NCI-H748 treated with DMSO at 0.1 percent for 48 hours (cell line): ENCODE measurements around the gene RAB28.
"Not testable (repeated sequence)": the region's sequence is repeated elsewhere in the genome, so short reads cannot be mapped to it uniquely, and the experiment has no call there.

ENCODE experiments used
- DNase-seq: peaks from one replicate; lab custom pipeline; 2025; lab: John Stamatoyannopoulos, UW

RAB28 gene

DNA sequence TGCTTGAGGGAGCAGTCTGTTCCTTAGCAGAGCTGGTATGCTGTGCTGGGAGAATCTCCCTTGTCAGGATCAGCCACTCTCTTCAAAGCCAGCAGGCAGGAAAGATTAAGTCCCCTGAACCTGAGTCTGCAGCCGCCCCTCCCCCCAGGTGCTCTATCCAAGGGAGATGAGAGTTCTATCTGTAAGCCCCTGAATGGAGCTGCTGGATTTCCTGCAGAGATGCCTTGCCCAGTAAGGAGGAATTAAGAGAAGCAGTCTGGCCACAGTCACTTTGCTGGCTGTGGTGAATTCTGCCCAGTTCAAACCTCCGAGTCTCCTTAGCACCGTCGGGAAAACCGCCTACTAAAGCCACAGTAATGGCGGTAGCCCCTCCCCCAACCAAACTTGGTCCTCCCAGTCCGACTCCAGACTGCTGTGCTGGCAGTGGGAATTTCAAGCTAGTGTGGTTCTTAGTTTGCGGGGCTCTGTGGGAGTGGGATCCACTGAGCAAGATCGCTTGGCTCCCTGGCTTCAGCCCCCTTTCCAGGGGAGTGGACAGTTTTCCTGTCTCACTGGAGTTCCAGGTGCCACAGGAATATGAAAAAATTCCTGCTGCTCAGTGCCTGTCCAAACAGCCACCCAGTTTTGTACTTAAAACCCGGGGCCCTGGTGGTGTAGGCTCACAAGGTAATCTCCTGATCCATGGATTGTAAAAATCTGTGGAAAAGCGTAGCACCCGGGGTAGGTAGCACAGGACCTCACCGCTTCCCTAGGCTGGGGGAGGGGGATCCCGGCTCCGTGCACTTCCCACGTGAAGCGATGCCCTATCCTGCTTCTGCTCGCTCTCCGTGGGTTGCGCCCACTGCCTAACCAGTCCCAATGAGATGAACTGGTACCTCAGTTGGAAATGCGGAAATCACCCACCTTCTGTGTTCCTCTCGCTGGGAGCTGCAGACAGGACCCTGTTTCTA, 38.0 kb downstream of the RAB28 start:
- DNase-seq, result no peak

DNA sequence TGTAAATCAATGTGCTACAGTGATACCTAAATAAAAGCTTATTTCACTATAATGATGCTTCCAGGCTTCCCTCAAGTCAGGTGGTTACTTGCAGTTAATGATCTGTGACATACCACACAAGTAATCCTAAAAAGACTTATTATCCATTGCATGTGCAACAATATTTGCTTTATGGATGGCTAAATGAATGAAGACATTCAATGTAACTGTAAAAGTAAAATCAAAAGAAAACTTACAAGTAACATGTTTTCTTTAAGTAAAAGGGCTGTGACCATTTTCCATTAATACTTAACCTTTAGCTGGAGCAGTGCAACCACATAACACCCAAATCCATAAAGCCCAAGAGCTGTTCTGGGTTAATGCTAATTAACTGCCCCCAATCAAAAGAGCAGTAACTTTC, 42.6 kb downstream of the RAB28 start:
- no peak for DNase-seq

DNA sequence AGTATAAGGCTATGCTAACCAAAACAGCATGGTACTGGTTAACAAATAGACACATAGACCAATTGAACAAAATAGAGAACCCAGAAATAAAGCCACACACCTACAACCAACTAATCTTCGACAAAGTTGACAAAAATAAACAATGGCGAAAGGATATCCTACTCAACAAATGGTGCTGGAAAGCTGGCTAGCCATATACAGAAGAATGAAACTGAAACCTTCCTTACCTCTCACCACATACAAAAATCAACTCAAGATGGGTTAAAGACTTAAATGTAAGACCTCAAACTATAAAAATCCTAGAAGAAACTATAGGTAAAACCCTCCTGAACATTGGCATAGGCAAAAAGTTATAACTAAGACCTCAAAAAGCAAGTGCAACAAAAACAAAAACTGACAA, 47.2 kb downstream of the RAB28 start:
- no peak for DNase-seq

DNA sequence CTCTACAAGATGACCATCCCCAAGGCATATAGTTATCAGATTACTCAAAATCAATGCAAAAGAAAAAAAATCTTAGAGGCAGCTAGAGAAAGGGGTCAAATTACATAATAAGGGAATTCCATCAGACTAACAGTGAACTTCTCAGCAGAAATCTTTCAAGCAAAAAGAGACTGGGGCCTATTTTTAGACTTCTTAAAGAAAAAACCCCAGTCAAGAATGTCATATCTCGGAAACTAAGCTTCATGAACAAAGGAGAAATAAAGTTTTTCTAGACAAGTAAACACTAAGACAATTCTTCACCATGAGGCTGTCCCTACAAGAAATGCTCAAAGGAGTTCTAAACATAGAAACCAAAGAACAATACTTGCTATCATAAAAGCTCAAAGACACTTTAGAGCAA, 51.7 kb downstream of the RAB28 start:
- no peak for DNase-seq

DNA sequence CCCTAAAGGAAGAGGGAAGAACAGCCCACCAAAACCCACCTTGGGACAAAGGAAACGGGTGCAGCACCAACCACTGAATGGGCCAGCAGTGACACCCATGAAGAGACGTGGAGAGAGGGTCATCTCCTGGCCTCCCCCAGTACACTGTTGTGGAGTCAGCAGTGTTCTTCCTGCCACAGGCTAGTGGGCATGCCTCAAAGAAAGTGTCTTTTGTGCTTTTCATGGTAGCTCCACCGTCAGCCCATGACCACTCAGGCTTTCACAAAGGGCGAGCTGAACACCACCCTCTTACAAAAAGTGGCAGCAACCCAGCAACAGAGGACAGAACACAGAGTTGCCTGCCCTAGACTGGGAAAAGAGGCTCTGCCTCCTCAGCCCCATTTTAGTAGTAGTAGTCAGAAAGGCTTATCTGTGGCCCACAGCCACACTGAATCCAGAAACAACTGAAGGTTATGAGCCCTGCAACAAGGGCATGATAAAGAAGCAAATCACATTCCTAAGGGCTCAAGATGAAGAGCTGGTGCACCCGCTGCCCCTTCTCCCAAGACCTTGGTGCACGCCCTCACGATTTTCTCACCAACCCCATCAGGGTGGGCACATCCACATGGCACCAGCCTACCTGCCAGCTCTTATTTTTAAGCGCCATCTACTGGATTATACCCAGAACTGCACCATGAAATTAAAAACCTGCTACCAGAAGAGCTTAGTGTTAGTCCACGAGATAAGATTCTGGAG, 53.1 kb downstream of the RAB28 start:
- no peak for DNase-seq

DNA sequence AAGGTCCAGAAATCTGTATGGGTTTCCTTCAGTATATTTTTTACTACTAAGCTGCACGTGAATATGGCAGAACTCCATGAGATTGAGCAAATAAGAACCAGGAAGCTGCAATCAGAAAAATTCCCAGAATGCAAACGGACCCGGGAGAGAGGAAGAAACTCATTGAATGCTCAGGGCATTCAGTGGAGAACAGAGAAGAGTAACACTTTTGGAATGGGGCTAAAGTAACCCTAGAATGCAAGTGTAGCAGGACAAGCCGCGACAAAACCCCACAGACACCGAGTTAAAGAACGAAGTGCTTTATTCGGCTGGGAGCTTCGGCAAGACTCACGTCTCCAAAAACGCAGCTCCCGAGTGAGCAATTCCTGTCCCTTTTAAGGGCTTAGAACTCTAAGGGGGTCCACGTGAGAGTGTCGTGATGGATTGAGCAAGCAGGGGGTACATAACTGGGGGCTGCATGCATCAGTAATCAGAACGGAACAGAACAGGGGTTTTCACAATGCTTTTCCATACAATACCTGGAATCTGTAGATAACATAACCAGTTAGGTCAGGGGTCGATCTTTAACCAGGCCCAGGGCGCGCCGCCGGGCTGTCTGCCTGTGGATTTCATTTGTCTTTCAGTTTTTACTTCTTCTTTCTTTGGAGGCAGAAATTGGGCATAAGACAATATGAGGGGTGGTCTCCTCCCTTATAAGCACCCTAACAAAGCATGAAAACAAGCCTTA, 56.4 kb downstream of the RAB28 start:
- no peak for DNase-seq

DNA sequence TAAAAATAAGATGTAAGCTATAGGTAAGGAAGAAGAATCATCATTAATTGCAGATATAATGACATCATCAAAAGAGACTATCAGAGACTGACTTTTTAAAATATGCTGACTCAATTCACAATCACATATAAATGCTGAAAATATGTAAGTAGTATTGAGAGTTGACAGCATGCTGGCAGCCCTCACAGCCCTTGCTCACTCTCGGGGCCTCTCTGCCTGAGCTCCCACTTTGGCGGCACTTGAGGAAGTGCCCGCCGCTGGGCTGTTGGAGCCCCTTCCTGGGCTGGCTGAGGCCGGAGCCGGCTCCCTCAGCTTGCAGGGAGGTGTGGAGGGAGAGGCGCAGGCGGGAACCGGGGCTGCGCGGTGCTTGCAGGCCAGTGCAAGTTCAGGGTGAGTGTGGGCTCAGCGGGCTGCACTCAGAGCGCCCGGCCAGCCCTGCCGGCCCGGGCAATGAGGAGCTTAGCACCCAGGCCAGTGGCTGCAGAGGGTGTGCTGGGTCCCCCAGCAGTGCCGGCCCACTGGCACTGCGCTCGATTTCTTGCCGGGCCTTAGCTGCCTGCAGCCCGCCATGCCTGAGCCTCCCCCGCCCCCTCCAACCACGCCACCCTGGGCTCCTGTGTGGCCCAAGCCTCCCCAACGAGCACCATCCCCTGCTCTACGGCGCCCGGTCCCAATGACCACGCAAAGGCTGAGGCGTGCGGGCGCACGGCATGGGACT, 68.9 kb downstream of the RAB28 start:
- no peak for DNase-seq

DNA sequence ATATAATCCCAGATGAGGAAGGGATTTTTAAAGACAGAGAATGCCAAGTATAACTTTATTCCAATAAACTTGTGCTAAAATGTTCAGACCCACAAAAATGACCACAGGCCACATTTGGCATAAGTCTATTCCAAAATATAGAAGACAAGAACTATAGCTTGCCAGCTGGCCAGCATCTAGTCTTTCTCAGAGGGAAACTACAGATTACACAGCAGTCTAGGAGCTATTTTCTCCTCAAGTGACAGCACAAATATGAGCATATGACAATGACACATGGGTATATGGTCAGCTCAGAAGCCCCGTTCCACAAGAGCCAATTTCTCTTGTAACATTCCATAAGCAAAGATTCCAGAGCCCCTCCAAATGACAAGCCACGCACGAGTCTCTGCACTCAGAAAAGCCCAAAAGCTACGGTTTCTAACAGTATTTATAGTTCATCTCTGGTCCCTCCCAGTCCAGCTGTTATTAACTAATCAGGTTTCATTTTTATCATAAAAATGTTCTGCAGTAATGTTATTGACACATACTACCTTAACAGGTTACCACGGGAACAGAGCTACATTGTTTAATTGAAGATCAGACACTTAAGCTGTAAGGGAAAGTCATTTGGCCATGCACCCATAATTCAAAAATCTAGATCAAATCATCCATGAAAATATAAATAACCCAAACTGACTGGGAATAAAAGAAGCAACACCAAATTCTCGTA, 70.3 kb downstream of the RAB28 start:
- no peak for DNase-seq

DNA sequence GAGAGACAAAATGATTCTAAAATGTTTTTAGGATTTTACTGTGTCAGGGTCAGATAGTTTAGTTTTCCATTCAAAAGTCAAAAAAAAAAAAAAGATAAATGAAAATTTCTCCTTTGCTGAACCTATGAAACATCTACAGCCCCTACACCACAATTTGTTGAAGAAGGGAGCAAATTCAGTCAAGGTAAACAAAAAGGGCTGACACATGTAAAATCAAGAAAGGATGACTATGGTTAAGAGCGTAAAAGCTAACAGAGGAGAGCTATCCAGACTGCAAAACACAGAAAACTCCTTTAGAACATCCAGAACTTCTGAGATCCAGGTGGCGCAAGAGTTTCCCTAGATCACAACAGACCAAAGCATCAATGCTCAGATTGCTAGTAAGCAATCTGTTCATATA, 72.2 kb downstream of the RAB28 start:
- DNase-seq, result no peak

DNA sequence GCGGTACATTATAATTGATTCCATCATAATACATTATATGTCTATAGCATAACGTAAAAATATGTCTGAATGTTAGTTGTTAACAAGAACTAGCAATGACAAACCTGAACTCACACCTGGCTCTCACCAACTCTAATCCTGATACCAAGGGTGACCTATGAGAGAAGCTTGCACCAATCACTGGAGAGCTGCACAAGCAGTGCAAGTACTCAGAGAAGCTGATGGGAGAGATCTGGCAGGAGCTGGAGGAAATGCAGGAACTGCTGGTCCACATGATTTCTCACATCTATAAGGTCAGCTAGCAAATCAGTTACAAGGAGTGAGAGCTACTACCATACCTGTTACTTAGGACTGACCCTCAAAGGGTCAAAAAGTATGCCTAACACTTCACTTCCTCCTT, 74.8 kb downstream of the RAB28 start:
- no peak for DNase-seq

DNA sequence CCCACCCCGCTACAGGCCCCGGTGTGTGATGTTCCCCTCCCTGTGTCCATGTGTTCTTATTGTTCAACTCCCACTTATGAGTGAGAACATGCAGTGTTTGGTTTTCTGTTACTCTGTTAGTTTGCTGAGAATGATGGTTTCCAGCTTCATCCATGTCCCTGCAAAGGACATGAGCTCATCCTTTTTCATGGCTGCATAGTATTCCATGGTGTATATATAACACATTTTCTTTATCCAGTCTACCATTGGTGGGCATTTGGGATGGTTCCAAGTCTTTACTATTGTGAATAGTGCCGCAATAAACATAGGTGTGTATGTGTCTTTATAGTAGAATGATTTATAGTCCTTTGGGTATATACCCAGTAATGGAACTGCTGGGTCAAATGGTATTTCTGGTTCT, 78.0 kb downstream of the RAB28 start:
- DNase-seq, result not testable (repeated sequence)

DNA sequence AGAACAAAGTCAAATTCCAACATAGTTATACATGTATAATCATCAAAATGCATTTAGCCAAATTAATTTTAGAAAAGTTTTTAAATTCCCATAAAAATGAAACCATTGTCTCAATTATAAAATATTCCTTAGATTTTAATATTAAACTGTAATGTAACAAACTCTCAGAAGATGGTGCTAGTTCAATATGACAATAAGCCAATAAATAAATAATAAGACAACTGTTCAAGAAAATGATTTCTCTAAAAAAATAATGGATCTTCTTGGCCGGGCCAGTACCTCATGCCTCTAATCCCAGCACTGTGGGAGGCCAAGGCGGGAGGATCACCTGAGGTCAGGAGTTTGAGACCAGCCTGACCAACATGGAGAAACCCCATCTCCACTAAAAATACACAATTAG, 80.3 kb downstream of the RAB28 start:
- DNase-seq, result no peak

DNA sequence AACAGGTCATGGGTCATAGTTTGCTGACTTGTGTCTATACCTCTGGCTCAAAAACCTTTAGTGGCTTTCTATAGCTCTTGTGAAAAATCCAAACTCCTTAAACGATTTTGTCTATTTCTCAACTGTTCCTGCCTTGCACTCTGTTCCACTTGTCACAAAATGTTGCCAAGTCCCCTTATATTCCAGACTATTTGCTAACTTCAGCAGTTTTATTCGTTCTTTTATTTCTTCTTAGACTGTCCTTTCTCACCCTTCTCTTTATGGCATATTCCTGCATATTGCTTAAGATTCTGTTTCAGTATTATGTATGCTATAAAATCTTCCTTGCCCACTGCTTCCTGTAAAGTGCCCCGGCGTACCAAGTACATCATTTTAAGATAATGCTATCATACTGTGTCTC, 80.8 kb downstream of the RAB28 start:
- no peak for DNase-seq

DNA sequence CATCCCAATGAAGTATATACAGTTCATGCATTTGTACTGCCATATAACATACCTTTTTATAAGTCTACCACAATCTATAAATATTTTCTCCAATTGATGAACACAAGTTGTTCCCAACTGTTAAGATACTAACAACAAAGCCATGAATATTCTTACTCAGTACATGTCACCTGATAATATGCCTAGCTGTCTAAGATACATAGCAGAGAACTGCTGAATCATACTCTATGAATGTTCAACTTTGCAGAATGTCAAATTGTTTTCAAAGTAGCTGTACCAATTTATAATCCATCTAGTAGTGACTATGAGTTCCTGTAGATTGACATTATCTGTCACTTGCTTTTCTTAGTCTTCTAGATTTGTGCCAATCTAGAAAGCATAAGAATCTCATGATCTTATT, 84.9 kb downstream of the RAB28 start:
- DNase-seq, result no peak

DNA sequence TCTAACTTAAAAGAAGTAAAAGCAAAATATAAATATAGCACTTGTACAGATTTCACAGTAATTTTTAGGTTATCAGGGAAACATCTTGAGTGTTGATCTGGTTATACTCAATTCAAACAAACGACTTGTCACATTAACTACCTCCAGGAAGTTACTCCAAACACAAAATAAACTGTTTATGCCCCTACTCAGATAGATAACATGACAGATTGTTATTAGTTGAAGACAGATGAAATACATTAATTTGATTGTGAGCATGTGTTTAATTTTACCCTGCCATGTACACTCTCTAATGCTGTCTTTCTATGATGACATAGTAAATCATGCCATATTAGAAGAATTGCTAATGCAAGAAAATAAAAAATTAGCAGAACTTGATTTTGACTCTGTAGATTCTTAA, 88.0 kb downstream of the RAB28 start:
- DNase-seq, result no peak

DNA sequence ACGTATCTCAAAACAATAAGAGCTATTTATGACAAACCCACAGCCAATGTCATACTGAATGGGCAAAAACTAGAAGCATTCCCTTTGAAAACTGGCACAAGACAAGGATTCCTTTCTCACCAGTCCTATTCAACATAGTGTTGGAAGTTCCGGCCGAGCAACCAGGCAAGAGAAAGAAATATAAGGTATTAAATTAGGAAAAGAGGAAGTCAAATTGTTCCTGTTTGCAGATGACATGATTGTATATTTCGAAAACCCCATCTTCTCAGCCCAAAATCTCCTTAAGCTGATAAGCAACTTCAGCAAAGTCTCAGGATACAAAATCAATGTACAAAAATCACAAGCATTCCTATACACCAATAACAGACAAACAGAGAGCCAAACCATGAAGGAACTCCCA, 94.2 kb downstream of the RAB28 start:
- not testable (repeated sequence) for DNase-seq

DNA sequence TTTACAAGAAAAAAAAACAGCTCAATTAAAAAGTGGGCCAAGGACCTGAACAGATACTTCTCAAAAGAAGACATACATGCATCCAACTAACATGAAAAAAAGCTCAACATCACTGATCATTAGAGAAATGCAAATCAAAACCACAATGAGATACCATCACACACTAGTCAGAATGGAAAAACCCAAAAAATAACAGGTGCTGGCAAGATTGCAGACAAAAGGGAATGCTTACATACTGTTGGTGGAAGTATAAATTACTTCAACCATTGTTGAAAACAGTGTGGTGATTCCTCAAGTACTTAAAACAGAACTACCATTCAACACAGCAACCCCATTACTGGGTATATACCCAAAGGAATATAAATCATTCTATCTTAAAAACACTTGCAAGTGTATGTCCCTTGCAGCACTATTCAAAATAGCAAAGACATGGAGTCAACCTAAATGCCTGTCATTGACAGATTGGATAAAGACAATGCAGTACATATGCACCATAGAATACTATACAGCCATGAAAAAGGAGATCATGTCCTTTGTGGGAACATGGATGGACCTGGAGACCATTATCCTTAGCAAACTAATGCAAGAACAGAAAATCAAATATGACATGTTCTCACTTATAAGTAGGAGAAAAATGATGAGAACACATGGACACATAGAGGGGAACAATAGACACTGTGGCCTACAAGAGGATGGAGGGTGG, 97.6 kb downstream of the RAB28 start:
- no peak for DNase-seq

DNA sequence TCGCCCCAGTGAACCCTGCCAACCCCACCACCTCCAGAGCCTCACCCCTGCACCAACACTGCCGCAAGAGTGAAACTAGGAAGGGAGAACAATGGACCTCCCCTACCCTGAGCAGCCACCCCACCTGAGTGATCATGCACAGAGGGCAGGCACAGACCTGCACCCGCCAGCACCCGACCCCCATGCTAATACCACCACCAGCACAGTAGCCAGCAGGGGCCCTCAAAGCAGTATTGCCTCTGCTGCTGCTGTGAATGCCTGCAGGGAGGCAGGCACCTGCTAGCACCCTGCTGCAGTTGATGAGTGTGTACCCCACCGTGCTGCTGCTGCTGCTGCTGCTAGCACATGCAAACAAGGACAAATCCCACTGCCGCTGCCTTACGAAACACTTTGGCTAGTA, 100.1 kb downstream of the RAB28 start:
- DNase-seq, result no peak

DNA sequence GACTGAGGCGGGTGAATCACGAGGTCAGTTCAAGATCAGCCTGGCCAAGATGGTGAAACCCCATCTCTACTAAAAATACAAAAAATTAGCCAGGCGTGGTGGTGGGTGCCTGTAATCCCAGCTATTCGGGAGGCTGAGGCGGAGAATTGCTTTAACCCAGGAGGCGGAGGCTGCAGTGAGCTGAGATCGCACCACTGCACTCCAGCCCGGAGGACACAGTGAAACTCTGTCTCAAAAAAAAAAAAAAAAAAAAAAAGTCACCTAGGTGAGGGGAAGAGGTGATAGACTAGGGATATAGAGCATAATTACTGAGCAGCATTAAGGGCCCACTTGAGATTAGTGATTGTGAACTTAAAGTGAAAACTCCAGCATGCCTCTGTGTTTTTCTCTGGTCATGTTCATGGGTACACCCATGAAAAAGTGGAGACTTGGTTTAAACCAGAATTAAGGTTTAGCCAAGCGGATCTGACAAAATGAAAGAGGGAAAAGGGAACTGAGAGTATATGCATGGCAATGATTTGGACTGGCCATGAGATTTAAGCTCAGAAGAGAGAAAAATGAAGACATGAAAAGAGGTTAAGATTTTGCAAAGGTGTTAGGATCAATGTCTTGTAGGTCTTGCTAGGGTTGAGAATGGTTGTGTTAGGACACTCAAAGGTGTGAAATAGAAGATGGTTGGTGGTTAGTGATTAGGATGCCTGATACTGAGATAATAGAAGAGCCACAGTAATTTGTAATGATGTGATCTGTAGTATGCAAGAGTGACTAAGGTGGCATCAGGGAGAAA, 105.0 kb downstream of the RAB28 start:
- DNase-seq, result no peak

DNA sequence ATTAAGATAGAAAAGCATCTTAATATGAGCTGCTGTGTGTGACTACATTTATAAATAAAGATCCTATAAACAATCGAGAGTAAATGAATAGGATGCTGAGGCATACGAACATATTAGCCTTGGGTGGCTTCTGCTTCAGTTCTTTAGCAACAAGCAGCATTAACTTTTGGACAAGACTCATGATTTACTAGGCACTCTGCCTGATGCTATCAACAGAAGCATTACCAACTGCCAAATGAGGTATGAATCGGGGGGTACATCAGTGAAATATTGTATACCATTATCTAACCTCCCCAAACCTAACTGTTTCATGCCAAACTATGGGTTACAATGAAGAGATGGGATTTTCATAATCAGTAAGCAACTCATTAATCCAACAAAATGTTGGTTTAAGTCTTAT, 113.1 kb downstream of the RAB28 start:
- no peak for DNase-seq
